GM21529 (cell line): ENCODE results near the gene P2RY2.

ENCODE experiments used
- ATAC-seq: cut with Tn5 transposase; IDR thresholded peaks from one replicate; pipeline ENCODE4 v1.9.1; 2021; ENCODE audit not compliant: unreplicated experiment

The P2RY2 gene

GRCh38 chr11:73204711-73205121 is 13.4 kb upstream of the P2RY2 start:
- no peak for ATAC-seq

- no peak for ATAC-seq
Observed at GRCh38 chr11:73205661-73206343, 12.3 kb upstream of the P2RY2 start.

DNA sequence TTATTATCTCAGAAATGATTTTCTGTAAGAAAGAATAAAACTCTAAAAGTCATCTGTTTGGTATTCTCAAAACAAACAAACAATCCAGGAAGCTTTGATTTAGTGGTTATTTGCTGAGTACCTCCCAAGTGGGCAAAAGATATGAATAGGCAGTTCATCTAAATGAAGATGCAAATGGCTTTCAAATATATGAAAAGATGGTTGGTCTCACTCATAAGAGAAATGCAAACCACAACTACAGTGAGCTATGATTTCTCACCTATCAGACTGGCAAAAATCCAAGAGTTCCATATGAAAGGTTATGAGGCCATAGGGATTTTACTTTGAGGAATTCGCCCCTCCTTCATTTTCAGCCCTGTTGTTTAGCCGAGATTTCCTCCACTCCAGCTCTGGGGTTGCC is 11.3 kb upstream of the P2RY2 start:
- no peak for ATAC-seq

GRCh38 chr11:73209892-73210291 is 8.2 kb upstream of the P2RY2 start:
- ATAC-seq: no peak

DNA sequence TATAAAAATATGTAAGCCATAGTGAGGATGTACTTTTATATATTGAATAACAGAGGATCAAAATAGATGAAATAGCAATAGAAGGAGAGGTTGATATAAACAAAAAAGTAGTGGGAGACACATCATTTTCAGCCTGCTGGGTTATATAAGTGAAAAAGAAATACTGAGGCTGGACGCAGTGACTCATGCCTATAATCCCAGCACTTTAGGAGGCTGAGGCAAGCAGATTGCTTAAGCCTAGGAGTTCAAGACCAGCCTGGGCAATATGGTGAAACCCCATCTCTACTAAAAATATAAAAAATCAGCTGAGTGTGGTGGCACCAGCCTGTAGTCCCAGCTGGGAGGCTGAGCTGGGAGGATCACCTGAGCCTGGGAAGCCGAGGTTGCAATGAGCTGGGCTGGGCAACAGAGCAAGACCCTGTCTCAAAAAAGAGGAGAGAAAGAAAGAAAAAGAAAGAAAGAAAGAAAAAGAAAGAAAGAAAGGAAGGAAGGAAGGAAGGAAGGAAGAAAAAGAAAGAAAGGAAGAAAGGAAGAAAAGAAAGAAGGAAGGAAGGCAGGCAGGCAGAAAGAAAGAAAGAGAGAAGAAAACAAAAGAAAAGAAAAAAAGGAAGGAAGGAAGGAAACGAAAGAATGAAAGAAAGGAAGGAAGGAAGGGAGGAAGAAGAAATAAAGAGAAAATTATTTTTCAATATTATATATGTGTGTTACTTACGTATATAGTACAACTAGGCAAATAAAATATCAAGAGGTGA is 7.0 kb upstream of the P2RY2 start:
- ATAC-seq: no peak

DNA sequence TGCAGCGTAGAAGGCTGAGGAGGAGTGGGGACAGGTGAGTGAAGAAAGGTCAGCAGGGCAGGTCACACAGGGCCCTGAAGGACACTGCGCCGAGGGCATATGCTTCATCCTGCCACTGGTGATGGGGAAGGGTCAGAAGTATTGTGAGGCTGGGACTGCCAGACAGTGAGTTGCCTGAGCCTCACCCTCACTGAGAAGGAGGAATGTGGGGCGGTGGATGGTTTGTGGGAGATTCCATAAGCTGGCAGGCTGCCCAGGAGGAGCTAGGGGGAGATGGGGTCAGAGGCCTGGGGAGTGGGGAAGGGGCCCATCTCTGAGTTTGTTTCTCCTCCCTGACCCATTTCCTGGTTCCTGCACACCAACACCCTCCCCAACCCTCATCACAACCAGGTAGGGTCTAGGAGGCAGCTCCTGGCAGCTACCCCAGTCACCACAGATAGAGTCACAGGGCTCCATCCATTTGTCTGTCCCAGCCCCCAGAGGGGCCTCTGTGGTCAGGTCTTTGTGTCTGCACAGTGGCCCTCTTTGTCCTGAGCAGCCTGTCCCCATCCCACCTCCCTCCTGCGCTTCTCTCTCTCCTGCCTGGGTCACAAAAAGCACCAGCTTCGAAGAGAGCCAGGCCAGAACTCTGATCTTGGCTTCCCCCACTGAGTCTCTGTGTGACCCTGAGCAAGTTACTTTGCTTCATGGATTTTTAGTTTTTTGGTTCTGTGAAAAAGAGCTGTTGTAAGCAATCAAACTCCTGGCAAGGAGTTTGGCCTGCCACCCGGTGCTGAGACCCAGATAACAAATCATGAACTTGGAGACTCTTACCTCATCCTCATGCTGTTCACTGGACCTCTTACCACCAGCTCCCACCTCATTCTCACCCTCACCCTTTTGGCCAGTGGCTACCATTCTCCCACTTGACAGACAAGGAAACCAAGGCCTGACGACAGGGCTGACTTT is 4.6 kb upstream of the P2RY2 start:
- ATAC-seq: no peak

DNA sequence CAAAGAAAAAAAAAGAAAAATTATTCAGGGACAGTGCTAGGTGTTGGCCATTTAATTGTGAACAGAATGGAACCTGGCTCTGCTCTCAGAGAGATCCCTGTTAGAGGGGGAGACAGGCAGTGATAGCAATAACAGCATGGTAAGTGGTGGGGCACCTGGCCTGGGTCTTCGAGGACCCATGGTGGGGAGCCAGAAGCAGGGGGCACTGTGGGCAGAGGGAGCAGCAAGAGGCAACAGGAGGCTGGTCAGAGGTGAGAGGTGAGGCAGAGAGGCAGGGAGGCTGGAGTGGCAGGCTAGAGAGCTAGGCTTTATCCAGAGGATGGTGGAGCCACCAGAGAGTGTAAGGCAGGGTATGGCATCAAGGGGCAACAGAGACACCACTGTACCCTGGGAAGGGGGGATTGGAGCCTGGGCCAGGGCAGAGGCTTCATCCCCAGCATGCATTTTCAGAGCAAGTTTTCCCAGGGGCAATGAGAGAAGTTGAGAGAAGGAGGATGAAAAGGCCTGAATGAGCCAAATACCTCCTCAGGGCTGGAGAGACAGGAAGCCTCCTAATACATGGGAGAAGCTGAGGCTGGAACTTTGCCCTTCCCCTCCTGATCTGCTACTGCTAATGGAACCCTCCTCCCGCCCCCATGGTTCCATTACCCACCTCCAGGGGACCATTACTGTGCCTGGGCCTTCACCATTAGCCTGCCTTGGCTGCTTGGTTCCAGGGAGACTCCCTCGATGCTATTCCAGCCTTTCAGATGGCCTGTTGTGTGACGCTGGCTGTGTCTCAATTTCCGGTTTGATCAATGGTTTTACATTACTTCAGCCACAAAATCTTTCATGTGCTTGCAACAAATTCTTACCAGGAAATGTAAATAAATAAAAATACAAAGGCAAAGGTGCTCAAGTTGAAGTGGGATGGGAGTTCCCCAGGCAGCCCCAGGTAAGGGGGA is 2.6 kb upstream of the P2RY2 start:
- no peak for ATAC-seq

GRCh38 chr11:73216465-73216864 is 1.6 kb upstream of the P2RY2 start:
- ATAC-seq: no peak

DNA sequence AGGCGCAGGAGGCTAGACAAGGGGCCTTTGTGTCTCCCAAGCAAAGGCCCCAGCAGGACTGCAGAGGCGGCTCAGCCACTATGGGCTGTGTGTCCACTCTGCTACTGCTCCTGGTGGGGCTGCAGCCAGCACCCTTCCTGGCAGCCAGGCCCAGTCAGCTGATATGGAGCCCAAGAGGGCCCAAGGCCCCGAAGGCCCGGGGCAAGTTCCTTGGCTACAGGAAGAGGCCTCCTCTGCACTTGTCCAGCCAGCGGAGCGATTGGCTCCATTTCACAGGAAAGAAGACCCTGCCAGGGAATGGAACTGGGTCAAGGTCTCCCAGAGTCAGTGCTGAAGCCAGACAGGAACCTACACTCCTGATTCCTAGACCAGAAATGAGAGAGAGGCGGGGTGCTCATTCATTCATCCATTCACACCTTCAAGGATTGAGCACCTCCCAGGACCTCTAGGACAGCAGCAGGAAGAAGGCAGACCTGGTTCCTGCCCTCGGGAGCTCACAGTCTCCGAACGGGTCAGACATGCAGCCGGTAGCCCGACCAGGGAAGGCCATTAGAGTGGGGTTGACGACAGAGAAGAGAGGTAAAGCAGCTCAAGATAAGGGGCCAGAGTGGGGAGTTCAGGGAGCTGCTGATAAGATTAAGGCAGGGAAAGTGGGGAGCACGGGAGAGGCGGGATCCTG is 811 bp upstream of the P2RY2 start:
- ATAC-seq: no peak

- no peak for ATAC-seq
Observed at GRCh38 chr11:73217810-73218105, 323 bp upstream of the P2RY2 start.

DNA sequence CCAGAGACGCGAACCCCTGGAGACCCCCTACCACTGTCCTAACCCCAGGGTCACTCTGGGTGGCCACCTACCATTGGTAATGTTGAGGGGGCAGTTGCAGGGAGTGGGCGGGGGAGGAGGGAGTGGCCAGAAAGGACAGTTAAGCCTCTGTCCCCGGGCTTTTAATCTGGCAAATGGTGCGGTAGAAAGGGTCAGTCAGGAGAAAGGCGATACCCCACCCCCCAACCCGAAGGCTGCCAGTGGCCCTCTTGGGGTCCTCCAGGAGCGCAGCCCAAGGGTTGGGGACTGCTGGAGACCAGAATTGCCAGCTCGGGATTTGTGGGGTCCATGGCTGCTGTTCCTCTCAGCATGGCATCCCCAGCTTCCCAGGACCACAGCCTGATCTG is 742 bp downstream of the P2RY2 start:
- ATAC-seq: no peak

DNA sequence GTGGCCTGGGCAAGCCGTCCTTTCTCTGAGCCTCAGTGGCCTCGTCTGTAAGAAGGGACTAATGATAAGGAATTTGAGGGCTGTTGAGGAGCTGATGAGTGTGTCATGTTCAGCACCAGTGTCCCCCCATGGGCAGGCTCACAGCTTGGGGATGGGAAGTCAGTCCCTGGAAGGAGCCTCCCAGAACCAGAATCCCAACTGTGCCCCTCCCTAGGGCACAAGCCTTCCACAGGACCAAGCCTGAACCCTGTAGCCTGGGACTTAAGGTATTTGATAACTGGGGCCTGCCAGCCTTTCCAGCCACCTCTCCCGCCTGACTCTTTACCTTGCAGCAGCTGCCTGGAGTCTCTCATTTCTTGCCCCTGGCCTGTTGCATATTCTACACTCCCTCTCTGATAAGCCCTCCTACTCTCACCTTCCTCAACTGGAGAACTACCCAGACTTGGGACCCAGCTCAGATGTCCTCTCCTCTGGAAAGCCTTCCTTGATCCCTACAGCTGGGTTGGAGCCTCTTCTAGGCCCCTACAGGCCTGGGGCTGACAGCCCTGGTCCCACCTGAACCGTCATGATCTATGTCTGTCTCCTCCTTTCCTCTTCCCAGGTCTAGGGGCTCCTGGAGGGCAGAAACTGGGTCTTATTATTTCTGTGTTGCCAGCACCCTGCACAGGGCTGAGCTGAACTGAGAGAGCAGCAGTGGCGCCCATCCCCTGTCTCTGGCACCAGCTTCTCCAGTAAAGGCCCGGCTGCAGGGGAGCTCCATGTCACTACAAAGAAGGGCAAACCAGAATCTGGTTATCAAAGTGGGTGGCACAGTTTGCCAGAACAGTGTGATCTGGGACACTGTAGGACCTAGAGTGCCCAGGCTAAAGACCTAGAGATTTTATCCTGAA is 1.6 kb downstream of the P2RY2 start:
- no peak for ATAC-seq

- ATAC-seq: no peak
Observed at GRCh38 chr11:73221451-73221850, 3.4 kb downstream of the P2RY2 start.

DNA sequence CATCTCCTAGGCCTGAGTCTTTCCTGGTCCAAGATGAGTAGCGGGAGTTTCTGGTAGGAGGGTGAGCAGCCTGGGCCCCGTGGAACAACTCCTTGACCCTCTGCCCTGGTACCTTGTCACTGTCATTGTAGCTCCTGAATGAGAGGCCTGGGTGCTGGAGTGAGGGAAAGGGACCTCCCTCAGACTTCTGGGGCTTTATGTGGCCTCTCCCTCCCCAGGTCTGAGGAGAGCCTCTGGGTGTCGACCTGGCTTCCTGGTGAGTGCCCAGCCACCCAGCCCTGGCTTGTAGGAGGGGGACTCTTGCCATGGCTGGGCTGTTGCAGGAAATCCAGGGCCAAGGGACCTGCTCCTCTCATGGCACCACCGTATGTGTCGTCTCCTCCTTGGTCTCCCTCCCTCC is 3.9 kb downstream of the P2RY2 start:
- no peak for ATAC-seq

GRCh38 chr11:73223998-73224730 is 6.1 kb downstream of the P2RY2 start:
- ATAC-seq: no peak

DNA sequence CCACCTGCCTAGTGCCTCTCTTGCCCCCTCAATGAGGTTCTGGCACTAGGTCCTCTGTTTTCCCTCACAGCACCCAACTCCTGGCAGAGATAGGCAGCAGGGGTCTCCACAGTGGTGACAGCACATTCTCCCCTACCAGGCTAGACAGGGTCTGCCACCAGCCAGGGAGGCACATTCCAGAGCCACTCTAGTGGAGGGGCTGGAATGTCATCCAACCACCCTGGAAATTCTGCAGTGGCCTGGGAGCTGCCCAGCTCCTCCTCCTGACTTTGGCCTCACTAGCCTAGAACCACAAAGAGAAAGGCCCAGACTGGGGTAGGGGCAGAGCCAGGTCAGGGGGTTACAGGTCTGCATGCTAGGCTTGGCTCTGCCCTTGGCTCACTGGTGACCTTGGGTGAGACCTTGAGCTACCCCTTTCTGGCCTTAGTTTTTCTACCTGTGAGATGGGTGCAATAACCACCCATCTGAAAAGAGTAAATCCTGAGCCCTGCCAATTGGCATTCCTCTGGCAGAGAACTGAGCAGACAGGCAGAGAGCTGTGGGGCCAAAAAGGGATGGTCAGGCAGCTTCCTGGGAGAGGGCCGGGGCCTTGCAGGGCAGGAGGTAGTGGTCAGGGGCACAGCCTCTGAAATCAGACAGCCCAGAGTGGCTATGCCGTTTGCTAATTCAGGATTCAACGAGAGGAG is 7.1 kb downstream of the P2RY2 start:
- no peak for ATAC-seq

DNA sequence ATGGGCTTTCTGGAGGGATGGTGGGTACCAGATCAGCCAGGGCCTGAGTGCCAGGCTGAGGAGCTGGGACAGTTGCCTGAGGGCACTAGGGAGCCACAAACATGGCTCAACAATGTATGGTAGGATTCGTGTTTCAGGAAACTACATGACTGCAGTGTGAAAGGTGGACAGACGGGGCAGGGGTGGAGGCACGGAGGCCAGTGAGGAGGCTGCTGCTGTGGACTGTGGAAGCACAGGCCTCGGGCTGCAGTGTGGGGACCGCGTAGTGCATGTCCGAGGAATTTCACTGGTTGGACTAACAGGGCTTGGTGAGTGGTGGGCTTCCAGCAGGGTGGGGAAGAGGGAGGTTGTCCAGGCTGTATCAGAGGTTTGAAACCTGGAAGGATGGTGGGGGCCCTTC is 7.8 kb downstream of the P2RY2 start:
- ATAC-seq: no peak
